ENCODE measurements around the gene INTS12. TPM values are rescaled to one million over a fixed set of nuclear protein-coding genes. Genes with fewer than 3 reads are reported as not detected.

Gene INTS12
- total RNA-seq, 4 donors from 2014 or later = 16.7 to 27.3 (median 24.4) TPM

DNA sequence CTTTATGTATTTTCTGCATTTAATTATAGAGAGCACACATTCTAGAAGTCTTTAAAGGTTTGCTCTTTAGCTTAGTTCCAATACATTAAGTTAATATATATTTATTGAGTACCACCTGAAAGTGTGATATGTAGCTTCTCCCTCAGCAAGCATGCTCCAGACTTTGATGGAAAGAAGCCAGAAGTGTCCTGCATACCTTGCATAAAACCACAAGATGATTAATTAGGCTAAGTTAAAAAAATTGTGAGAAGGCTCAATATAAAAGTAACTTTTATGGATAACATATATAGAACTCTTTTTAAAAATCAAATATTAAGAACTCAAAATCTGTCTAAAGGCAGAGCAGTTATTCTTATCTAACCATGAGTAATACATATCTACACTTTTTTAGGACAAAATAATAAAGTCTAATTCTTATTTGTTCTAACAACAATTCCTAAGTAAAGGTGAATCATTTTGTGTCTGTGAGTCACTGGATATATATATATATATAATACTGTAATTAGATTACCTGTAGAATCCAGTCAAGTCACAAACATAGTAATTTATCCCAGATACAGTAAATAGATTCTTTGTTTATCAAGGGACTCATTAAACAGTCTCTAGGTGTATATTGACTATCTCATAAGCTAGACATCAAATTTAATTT is 51.2 kb downstream of the INTS12 start:
- DNase-seq = no peak
- no peak overlapping the region for H3K27ac ChIP-seq
- H3K36me3 ChIP-seq = no peaks in the 10 kb centered on the region
- no peaks in the 10 kb centered on the region for H3K27me3 ChIP-seq
- no peaks in the 10 kb centered on the region for H3K4me1 ChIP-seq
- TF ChIP-seq, protein P1, sequence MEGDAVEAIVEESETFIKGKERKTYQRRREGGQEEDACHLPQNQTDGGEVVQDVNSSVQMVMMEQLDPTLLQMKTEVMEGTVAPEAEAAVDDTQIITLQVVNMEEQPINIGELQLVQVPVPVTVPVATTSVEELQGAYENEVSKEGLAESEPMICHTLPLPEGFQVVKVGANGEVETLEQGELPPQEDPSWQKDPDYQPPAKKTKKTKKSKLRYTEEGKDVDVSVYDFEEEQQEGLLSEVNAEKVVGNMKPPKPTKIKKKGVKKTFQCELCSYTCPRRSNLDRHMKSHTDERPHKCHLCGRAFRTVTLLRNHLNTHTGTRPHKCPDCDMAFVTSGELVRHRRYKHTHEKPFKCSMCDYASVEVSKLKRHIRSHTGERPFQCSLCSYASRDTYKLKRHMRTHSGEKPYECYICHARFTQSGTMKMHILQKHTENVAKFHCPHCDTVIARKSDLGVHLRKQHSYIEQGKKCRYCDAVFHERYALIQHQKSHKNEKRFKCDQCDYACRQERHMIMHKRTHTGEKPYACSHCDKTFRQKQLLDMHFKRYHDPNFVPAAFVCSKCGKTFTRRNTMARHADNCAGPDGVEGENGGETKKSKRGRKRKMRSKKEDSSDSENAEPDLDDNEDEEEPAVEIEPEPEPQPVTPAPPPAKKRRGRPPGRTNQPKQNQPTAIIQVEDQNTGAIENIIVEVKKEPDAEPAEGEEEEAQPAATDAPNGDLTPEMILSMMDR (IDR thresholded peaks at IDR 0.05 in 4 of 5, conservative IDR thresholded peaks at IDR 0.05 in 1 of 5) = no peak
- no peak for TF ChIP-seq POLR2A (IDR thresholded peaks at IDR 0.05)
- no peak overlapping the region for H3K4me3 ChIP-seq
- ATAC-seq = no peak
- no peaks in the 10 kb centered on the region for H3K9me3 ChIP-seq
- intact Hi-C loops (cut with DNase I; ENCODE audit: low total_unique reads) = no loop called here
- in situ Hi-C loops (cut with MboI; ENCODE audit: low sequenced_read_pairs in 4 of 4) = no loop called here

DNA sequence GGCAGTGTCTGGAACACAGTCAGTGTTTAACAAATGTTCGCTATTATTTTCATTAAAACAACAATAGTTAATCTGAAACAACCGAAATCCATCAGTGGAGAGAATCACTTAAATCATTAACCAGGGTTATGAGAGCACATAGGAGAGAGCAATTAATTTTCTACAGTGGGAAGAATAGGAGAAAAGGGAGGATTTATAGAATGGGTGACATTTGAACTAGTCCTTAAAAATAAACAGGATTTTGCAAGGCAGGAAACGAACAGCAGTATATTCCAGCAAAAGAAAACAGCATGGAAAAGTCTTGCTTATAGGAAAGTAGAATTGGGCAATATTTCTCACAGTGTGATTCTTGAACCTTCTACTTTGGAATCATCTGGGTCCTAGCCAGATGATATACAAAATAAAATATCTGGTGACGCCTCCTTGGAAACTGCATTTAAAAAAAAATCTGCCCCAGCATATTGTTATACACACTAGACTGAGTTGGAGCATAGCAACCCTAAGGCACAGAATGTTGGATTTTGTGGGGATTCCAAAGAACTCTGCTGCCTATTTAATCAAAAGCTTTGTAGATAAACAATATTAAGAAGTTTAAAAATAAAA is 56.1 kb downstream of the INTS12 start:
- H3K4me1 ChIP-seq = no peaks in the 10 kb centered on the region
- H3K36me3 ChIP-seq = no peaks in the 10 kb centered on the region
- TF ChIP-seq POLR2A (IDR thresholded peaks at IDR 0.05) = no peak
- TF ChIP-seq, protein P1 (IDR thresholded peaks at IDR 0.05 in 4 of 5, conservative IDR thresholded peaks at IDR 0.05 in 1 of 5) = no peak
- H3K4me3 ChIP-seq = no peak overlapping the region
- no peaks in the 10 kb centered on the region for H3K27me3 ChIP-seq
- no peak overlapping the region for H3K27ac ChIP-seq
- ATAC-seq (no peak), DNase-seq (no peak)
- no peaks in the 10 kb centered on the region for H3K9me3 ChIP-seq
- in situ Hi-C loops (cut with MboI; ENCODE audit: low sequenced_read_pairs in 4 of 4) = no loop called here
- intact Hi-C loops (cut with DNase I; ENCODE audit: low total_unique reads) = no loop called here

DNA sequence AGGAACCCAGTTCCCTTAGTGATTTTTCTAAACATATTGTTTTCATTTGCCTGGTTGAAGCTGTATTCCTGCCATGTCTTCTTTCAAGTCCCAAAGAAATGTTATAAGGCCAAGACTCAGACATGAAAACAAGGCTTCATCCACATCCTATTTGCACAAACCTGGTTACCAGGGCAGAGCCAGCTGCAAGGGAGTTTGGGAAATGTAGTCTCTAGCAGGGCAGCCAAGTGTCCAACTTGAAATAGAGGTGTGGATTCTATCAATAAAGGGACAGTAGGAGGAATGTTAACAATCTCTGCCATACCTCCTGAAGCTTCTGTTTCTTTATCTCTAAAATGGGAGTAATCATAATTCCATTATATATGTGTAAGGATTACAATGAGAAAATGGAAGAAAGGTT is 56.6 kb downstream of the INTS12 start:
- TF ChIP-seq POLR2A (IDR thresholded peaks at IDR 0.05) = no peak
- TF ChIP-seq, protein P1 (IDR thresholded peaks at IDR 0.05 in 4 of 5, conservative IDR thresholded peaks at IDR 0.05 in 1 of 5) = no peak

DNA sequence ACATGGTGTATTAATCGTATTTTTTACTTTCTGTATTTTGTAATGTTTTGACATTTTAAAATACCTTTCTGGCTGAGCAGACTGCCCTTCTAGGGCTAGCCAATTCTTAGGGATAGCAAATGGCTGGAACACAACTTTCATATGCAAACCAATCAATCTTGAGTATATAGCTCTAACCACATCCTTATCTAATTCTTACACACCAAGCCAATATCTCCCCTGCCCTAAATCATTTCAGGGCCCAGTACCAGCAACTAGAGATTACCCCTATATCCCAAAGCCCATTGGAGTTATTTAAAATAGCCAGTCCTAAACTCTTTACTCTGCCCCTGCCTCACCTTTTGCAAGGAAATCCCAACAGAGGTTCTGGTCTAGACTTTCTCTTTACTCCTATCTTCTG is 58.3 kb downstream of the INTS12 start:
- in situ Hi-C loops (cut with MboI; ENCODE audit: low sequenced_read_pairs in 4 of 4) (no loop called here), intact Hi-C loops (cut with DNase I; ENCODE audit: low total_unique reads) (no loop called here)
- ATAC-seq (no peak), DNase-seq (no peak)
- H3K4me3 ChIP-seq = no peak overlapping the region
- no peaks in the 10 kb centered on the region for H3K9me3 ChIP-seq
- H3K4me1 ChIP-seq = no peaks in the 10 kb centered on the region
- no peaks in the 10 kb centered on the region for H3K36me3 ChIP-seq
- H3K27ac ChIP-seq = no peak overlapping the region
- TF ChIP-seq, protein P1 (IDR thresholded peaks at IDR 0.05 in 4 of 5, conservative IDR thresholded peaks at IDR 0.05 in 1 of 5) = no peak
- TF ChIP-seq POLR2A (IDR thresholded peaks at IDR 0.05) = no peak
- H3K27me3 ChIP-seq = no peaks in the 10 kb centered on the region

More for the DNA sequence above, 56.6 kb downstream of the INTS12 start:
- in situ Hi-C loops (cut with MboI; ENCODE audit: low sequenced_read_pairs in 4 of 4) (no loop called here), intact Hi-C loops (cut with DNase I; ENCODE audit: low total_unique reads) (no loop called here)
- ATAC-seq (no peak), DNase-seq (no peak)
- H3K9me3 ChIP-seq = no peaks in the 10 kb centered on the region
- no peak overlapping the region for H3K27ac ChIP-seq
- no peaks in the 10 kb centered on the region for H3K27me3 ChIP-seq
- H3K36me3 ChIP-seq = no peaks in the 10 kb centered on the region
- H3K4me1 ChIP-seq = no peaks in the 10 kb centered on the region
- H3K4me3 ChIP-seq = no peak overlapping the region
